Cardiac atrium fibroblast (primary cell): ENCODE measurements around the gene CCDC66. TPM values are rescaled to one million over a fixed set of nuclear protein-coding genes. Genes with fewer than 3 reads are reported as not detected.

Source experiments
- total RNA-seq: library from RNA; depleted of rRNA; stranded (reverse); fragments of >200 nt; gene quantifications from 2 replicates; pipeline ENCODE4 v1.2.3, GENCODE V29; 2015

Gene CCDC66
- total RNA-seq: 2.0 and 5.0 TPM in 2 replicates

GRCh38 chr3:56556908-56557830 is at the start of gene CCDC66:
Gene CCDC66, plus strand, starts transcription at chr3:56557175. Its CDS starts 68 bp downstream, at chr3:56557243.

Other genes starting within 250 kb of the CCDC66 start
- not detected in 2 replicates for gene ERC2, start 88.7 kb upstream of the CCDC66 start, total RNA-seq
- 37.9 and 39.4 TPM in 2 replicates for gene TASOR, start 126.1 kb downstream of the CCDC66 start, total RNA-seq
- 2.9 and 7.3 TPM in 2 replicates for gene ARHGEF3, start 244.8 kb downstream of the CCDC66 start, total RNA-seq